Upper lobe of left lung (tissue), 4 donors: ENCODE results near the gene NOD1.

Experiments
- EP300 ChIP-seq, 4 donors: sonication (generic); formaldehyde crosslinking; IDR thresholded peaks; one replicate each; pipeline ENCODE4 v1.5.1; 2017; ENCODE audit warnings: antibody characterized with exemption in 4 of 4, control low read depth in 2 of 4
- POLR2A ChIP-seq, 4 donors: fragments of 450-650 bp; IDR thresholded peaks; one replicate each; pipeline ENCODE4 v1.5.1; 2016 to 2017; ENCODE audit warnings: antibody characterized with exemption in 4 of 4, mild to moderate bottlenecking in 2 of 4
- POLR2AphosphoS5 ChIP-seq, 2 donors: sonication (generic); formaldehyde crosslinking; IDR thresholded peaks; one replicate each; pipeline ENCODE4 v1.5.1; 2017; ENCODE audit warnings: antibody characterized with exemption in 2 of 2
- TF ChIP-seq, protein P1 (sequence below), 6 experiments: fragments of 450-650 bp in 4 of 6; fragments of 200-600 bp in 2 of 6; sonication (generic) in 2 of 6; IDR thresholded peaks; one replicate each; pipeline ENCODE4 v1.5.1; 2016 to 2019; ENCODE audit warnings: antibody characterized with exemption in 6 of 6

DNA sequence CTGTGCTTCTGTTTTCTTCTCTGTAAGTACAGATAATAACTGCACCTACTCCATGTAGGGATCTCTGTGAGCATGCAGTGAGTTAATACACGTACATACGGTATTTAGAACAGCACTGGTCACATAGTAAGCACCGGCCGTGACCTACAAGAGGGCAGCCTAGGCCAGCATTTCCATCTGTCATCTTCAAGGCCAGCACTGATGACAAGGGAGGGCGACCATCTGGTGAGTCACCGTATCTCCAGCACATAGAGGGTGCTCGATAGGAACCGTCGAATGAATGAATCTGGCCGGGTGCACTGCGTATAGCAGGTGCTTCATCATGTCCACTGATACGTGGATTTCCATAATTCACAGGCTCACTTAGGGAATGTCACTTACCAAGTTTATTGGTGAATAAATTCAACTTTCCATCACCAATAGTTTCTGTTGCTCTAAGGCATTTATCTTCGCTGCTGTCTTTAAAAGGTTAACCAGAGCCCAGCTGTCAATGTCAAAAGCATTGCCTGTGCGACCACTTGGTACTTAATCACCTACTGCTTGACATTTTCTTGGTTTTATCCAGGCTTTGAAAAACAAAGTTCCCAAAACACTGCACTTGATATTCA lies 8.3 kb downstream of the NOD1 start:
- TF ChIP-seq, protein P1, sequence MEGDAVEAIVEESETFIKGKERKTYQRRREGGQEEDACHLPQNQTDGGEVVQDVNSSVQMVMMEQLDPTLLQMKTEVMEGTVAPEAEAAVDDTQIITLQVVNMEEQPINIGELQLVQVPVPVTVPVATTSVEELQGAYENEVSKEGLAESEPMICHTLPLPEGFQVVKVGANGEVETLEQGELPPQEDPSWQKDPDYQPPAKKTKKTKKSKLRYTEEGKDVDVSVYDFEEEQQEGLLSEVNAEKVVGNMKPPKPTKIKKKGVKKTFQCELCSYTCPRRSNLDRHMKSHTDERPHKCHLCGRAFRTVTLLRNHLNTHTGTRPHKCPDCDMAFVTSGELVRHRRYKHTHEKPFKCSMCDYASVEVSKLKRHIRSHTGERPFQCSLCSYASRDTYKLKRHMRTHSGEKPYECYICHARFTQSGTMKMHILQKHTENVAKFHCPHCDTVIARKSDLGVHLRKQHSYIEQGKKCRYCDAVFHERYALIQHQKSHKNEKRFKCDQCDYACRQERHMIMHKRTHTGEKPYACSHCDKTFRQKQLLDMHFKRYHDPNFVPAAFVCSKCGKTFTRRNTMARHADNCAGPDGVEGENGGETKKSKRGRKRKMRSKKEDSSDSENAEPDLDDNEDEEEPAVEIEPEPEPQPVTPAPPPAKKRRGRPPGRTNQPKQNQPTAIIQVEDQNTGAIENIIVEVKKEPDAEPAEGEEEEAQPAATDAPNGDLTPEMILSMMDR (IDR thresholded peaks at IDR 0.05), result no peak
- TF ChIP-seq POLR2A (IDR thresholded peaks at IDR 0.05), result no peak
- TF ChIP-seq EP300 (IDR thresholded peaks at IDR 0.05), result no peak
- peak in 1 of 2 donors; percentile 75 for TF ChIP-seq POLR2AphosphoS5 (IDR thresholded peaks at IDR 0.05)
